Muscle of back (tissue), 11 donors: ENCODE data around the gene DACT2. TPM values are rescaled to one million over a fixed set of nuclear protein-coding genes. Genes with fewer than 3 reads are reported as not detected.

Experiments
- DNase-seq, 3 donors: peaks; one replicate each; pipeline versions ENCODE4 v3.0.0 to v3.0.0-alpha.2; 2013
- polyA plus RNA-seq, 10 donors: library from polyadenylated mRNA; unstranded; fragments of 120-200 nt; gene quantifications; one replicate each; pipeline ENCODE4 v1.2.1, GENCODE V29; 2013; ENCODE audit not compliant: insufficient read length in 10 of 10

DACT2 gene
- polyA plus RNA-seq, 10 donors, result 0.72 to 4.1 (median 1.5) TPM

DNA sequence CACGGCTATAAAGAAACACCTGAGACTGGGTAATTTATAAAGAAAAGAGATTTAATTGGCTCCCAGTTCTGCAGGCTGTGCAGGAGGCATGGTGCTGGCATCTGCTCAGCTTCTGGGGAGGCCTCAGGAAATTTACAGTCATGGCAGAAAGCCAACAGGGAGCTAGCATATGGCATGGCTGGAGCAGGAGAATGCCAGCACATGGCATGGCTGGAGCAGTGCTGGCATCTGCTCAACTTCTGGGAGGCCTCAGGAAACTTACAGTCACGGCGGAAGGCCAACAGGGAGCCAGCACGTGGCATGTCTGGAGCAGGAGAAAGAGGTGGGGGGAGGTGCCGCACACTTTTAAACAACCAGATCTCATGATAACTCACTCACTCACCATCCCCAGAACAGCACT is 32.5 kb upstream of the DACT2 start:
- DNase-seq, result no peak

DNA sequence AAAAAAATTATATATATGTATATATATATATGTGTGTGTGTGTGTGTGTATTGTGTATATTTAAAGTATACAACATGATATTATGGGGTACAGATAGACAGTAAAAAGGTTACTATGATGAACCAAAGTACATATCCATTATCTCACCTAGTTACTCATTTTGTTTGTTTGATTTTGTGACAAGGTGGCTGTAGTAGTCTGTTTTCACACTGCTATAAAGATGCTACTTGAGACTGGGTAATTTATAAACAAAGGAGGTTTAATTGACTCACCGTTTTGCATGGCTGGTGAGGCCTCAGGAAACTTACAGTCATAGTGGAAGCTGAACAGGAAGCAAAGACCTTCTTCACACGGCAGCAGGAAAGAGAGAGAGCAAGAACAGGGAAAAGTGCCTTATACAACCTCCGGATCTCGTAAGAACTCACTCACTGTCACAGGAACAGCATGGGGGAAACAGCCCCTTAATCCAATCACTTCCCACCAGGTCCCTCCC is 30.2 kb upstream of the DACT2 start:
- DNase-seq, result no peak

DNA sequence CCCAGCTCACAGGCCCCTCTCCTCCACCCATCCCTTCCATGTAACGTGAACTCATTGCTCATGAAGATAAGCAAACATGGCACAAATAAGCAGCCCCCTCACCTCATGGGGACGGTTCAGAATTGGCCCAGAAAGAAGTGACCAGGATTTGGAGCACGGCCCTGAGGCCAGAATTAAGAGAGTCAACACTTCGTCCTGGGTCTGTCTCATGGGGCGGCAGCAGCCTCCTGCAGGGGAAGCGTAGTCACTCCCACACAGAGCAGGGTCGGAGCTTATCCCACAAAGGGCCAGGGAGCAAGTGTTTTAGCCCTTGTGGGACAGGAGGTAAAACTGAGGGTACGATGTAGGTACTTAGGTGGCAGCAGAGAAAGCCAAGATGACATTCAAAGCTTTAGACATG is 28.6 kb upstream of the DACT2 start:
- DNase-seq, result no peak

DNA sequence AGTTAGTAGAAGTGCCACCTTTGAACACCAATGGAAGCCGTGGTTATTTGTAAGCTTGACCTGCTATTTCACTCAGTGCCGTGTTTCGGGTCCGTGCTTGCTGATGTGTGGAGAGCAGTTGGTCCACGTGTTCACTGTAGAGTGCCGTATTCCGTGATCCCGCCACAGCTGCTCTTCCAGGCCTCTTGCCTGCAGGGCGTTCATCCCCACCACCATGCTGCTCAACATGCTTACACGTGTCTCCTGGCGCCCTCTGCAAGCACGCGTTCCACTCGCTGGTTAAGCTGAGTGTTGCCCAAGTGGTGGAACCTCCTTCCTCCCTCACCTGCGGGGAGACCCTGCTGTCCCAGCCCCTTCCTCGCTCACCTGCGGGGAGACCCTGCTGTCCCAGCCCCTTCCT is 28.0 kb upstream of the DACT2 start:
- DNase-seq, result no peak

DNA sequence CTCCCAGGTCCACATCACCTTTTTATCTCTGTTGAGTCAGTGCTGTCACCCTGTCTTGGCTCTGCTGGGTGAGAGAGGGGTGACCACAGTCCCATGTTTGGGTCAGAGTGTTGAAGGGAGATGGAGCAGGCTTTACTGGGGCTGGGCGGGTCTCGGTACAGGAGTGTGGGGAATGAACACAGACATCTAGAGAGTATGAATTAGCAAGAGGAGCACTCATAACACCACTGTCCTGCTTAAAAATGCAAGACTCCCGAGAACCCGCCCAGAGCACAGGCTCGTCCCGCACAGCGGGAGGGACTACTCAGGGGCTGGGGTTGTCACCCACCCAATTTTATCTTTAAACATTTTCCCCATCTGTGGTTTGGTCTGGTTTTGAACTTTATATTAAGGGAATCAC is 27.5 kb upstream of the DACT2 start:
- DNase-seq, result no peak

DNA sequence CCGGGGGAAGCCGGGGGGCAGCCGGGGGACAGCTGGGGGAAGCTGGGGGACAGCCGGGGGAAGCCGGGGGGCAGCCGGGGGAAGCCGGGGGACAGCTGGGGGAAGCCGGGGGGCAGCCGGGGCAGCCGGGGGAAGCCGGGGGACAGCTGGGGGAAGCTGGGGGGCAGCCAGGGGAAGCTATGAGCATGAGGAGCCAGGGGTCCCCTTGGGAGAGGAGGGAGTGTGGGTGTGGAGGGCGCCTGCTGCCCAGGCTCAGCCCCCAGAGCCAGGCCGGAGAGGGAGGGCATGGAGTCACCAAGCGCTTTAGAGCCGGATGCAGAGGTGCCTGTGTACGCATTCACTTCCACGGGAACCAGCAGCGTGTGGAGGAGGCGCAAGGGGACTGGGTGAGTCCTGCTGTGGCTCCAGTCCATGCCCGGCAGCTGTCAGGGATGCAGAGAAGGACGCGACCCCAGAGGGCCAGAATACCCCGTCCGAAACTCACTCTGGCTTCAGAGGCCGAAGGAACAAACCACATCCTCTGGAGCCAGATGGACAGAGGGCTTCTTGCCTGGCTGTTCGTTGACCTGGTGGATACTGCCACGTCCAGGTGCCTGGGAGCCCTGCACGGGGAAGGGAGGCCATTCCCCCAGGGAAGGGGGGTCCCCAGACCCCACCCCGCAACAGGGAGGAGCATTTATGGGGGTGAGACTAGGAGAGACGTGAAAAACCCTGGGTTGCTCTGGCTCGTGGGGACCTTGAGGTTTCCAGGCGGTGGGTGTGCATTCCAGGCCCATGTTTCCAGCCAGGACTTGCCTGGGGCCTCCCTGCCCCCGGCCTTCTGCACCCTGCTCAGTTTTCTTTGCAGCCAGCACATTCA is 26.5 kb upstream of the DACT2 start:
- no peak for DNase-seq

DNA sequence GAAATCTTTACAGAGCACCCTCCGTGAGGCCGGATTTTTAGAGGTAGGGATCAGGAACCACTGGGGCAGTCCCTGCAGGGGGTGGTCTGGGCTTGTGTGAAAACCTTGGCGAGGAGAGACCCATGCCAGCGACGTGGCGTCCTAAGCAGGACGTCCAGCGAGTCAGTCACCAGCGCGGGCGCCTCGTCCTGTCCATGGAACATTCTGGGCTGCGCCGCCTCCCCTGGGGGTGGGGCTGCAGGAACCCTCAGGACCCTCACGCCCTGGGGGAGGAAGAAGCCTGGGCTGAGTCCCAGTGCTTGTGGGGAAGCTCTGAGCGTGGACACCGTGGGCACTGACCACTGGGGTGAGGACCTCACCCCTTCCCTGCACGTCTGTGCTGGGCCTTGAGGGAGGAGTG is 25.7 kb upstream of the DACT2 start:
- no peak for DNase-seq

DNA sequence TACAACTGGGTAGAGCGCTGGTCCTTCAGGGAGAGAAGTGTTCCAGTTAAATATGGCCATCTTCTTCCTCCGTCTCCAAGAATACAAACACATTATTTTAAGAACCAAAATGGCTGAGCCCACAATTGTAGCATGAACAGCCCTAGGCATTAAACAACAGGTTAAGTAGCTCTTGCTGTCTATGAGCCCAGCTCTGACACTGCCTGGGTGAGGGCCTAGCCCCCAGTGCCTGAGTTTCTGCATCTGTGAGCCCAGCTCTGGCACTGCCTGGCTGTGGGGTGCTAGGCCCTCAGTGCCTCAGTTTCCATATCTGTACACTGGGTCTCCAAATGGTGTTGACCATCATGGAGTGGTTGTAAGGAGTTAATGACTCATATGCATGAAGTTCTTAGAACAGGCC is 24.8 kb upstream of the DACT2 start:
- DNase-seq, result no peak

DNA sequence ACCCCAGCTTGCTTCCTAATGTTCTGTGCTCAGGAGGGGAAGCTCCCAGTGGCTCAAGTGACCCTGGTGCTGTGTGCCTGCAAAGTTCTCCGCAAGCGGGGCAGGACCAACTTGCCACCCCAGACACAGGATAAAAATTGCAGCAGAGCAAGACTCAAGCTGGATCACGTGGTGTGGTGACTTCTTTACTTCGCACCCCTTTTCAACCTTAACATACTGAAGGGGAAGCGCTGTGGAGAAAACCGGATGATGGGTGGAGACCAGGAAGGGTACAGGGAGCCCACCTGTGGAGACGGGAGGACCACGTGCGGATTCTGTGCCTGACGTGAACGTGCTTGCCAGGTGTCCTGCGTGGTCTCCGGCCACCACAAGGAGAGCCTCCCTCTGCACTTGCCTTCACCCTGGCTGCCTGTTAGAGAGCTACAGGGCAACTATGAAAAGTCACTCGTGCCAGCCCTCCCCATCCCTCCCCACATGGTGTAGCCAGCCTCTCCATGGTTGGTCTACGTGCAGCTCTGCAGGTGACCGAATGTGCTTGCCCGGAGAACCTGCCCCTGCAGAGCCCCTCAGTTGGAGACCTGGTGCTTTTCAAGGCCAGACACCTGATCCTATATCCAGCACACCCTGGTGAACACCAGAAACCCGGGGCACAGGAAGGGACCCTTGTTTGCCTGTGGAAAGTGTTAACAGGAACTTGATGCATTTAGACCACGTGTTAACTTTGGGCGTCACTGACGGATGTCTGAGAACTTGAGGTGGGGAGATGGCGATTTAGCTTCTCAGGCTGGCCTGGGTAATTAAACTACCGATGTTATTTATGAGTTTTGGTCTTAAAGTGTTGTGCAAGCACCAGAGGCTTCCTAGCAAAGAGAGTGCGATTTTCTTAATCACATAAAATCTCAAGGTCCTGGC is 23.9 kb upstream of the DACT2 start:
- no peak for DNase-seq

DNA sequence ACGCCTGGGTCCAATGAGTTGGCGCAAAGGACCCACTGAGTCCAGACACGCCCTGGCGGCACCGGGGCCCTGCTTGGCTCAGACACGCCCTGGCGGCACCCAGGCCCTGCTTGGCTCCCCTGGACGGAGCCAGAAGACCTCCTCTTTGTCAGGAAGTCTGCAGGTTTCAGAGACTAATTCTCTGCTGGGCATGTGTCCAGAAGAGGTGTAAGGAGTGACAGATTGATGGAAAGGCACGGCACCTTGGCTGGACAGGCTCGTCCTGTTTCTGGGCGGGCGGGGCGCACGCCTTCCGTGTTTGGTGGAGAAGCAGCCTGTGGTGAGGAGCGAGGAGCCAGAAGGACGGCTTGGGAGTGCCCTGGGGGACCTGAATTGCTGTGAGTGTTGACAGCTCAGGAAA is 23.1 kb upstream of the DACT2 start:
- no peak for DNase-seq

DNA sequence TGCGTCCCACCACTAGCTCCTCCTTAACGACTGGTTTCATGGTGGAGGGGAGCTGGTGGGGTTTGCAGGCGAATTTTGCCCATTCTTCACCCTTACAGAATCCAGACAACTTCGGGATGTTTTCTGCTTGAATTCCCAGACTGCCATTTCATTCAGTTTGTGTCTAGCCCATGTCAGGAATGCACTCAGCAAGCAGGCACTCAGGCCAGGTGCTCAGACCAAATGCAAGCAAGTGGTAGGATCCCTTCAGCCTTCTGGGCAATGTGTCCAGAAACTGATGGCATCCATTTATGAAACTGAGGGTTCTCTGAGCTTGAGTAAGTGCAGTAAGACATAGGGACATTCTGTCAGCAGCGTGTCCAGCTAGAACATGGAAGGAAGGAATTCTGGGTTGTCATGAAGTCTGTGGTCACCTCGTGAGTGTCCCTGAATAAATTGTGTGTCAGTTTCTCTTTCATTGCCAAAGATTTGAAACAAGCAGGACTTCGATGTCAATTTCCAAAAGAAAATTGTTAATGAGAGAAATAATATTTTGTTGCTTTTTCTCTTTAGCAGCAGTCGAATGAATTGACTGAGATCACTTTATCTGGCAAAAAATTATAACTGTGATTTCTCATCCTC is 21.8 kb upstream of the DACT2 start:
- no peak for DNase-seq

DNA sequence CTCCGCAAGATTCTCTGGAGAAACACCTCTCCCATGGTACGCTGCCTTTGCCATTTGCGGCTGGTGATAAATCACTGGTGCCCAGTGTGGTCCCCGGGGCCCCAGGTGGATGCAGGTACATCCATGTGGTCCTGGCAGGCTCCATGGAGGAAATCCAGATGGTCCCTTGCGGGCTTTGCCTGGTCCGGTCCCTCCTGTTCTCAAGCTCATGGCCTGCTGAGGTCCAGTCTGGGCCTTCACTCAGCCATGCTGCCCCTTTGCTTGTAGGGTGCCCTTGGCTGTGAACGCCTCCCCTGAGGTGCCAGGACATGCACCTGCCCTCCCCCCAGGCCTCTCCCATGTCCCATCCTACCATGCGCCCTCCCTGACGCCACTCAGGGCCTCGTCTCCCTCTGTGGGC is 21.2 kb upstream of the DACT2 start:
- DNase-seq, result no peak

DNA sequence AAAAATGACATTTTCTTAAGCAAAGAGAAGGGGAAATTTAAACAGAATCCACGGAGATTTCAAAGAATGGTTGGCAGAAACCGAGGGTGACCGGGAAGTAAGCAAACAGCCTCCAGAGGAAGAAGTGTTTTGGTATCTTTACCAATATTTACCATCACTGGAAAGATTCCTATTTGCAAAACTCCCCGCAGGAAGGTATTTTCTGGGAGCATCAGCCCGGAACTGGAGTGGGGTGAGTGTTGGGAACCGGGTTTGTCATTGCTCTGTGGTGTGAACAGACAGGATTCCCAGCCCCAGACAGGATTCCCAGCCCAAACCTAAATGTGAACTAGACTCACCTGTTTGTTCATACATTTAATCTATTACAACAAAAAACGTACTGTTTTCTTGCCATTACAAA is 19.2 kb upstream of the DACT2 start:
- DNase-seq, result no peak

DNA sequence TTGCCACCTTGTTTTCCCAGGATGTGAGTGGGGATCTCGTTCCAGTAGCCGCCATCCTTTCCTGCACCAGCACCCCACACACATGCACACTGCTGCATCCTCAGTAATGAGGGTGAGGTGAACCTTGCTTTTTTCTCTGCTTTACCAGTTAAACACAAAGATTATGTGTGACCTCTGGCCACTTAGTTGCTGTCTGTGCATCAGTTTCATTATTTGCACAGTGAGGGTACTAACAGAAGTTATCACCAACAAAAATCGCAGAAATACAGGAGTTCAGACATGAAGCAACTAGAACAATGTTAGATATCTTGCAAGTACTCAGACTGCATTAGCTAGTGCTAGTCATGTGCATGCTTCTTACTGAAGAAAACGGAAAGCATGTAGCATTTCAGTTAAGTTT is 17.4 kb upstream of the DACT2 start:
- no peak for DNase-seq

DNA sequence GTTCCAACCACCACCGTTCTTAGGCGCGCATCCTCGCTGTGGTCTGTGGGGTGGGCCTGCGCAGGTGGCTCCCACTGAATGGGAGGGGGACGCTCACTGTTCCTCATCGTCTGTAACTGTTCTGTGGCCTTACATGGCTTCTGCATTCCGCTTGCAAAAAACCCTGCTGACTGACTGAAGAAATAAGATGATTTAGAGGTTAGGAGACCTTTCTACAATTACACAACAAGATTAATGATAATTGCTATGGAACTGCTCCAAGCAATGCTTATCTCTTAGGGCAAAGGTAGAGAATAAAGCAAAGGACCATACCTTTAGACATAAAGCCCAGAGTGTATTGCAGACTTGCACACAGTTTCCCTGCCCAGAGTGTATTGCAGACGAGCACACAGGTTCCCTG is 14.4 kb upstream of the DACT2 start:
- no peak for DNase-seq

DNA sequence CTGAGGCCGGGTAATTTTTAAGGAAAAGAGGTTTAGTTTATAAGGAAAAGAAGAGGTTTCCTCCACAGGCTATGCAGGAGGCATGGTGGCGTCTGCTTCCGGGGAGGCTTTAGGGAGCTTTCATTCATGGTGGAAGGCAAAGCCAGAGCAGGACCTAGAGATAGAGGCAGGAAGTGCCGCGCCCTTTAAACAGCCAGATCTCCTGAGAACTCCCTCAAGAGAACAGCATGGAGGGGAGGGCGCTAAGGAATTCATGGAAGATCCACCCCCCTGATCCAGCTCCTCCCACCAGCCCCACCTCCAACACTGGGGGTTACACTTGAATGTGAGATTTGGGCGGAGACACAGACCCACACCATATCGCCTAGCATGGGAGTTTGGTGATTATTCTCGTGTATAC is 13.9 kb upstream of the DACT2 start:
- no peak for DNase-seq

DNA sequence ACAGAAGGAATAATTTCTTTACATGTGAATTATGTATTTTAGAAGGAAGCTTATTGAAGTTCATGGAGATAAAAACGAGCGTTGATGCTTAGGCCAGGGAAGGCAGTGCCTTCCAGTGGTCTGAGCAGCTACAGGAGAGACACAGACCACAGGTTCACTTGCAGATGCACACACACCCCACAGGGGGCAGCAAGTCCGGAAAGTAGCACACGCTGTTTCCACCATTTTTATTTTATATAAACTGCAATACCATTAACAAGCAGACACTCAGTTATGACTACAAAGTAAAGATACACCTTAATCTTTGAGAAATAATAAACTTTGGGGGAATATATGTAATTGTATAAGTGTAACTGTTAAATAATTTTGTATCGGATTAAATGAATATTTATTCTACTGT is 13.5 kb upstream of the DACT2 start:
- no peak for DNase-seq

DNA sequence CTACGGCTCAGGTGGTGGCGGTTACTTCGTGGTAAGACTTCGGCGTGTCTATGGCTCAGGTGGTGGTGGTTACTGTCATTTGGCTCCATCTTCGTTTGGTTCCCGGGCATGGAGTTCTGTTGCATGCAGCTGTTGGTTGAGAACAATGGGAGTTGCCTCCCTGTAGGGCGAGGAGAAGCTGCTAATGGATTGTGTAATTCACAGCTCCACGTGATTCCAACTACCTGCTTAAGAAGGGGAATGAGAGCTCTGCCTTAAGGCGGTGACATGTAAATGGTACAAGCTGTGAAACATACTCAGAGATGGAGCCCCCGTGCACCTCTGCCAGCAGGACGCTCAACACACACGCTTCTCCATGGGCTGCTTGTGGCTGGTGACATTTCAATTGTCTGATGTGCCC is 12.4 kb upstream of the DACT2 start:
- no peak for DNase-seq

DNA sequence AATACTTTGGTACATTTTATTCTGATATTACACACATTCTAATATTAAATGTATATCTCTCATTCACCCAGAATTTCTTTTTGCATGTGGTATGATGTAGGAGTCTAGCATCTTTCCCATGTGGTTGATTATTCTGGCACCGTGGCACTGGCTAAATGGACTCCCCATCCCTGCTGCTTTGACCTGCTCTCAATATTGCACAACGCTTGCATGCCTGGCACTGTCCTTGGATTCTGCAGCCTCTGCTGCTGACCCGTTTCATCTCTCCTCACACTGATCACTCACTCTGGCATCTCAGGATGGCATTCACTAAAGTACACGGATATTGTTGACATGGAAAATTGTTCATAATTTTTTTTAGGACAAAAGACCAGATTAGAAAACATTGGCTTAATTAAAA is 11.5 kb upstream of the DACT2 start:
- DNase-seq, result no peak

DNA sequence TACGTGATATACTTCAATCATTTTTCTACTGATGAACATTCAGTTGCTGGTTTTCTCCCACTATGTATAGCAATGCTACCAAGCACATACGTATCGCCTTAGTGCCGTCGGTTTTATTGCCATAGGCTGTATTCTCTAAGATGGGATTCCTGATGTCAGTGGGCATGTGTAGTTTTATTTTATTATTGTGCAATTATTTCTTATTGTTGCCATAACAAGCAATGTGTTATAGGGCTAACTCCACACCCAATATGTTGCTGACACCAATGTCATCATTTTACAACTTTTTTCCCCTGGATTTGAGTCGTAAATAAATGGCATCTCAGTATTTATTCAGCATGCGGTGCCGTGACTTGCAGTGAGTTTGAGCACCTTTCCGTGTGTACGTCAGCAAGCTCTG is 10.8 kb upstream of the DACT2 start:
- DNase-seq, result no peak

DNA sequence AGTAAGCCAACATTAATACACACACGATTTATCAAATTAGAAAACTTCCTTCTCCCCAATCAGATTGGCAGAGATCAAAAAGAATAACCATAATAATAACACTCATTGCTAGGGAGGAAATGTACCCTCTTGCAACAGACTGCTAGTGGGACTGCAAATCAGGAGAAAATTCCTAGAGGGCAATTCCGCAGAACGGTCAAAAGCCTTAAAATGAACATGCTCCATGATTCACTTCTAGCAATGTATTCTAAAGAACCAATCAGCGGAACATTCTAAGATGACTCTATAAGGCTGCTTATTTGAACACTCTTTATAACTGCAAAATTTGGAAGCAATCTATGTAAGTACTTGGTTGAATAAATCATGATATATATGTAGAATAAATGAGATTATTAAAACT is 8.5 kb upstream of the DACT2 start:
- no peak for DNase-seq
